C4-2B (cell line): Measurements from ENCODE around the gene ACOT11.

ENCODE experiments used
- H3K27ac ChIP-seq: fragments of 450-650 bp; 2 replicates; pipeline ENCODE4 v1.5.1; 2017
- ZFX ChIP-seq: fragments of 450-650 bp; IDR thresholded peaks from 2 replicates; pipeline ENCODE4 v1.6.1; 2017
- TF ChIP-seq, protein P1 (sequence below): fragments of 450-650 bp; conservative IDR thresholded peaks from 2 replicates; pipeline ENCODE4 v1.5.1; 2017; ENCODE audit warnings: mild to moderate bottlenecking

ACOT11 gene

GRCh38 chr1:54575161-54575560 lies 27.1 kb downstream of the ACOT11 start:
- TF ChIP-seq, protein P1, sequence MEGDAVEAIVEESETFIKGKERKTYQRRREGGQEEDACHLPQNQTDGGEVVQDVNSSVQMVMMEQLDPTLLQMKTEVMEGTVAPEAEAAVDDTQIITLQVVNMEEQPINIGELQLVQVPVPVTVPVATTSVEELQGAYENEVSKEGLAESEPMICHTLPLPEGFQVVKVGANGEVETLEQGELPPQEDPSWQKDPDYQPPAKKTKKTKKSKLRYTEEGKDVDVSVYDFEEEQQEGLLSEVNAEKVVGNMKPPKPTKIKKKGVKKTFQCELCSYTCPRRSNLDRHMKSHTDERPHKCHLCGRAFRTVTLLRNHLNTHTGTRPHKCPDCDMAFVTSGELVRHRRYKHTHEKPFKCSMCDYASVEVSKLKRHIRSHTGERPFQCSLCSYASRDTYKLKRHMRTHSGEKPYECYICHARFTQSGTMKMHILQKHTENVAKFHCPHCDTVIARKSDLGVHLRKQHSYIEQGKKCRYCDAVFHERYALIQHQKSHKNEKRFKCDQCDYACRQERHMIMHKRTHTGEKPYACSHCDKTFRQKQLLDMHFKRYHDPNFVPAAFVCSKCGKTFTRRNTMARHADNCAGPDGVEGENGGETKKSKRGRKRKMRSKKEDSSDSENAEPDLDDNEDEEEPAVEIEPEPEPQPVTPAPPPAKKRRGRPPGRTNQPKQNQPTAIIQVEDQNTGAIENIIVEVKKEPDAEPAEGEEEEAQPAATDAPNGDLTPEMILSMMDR = no peak
- no peak for TF ChIP-seq ZFX
- no peak overlapping the region for H3K27ac ChIP-seq

DNA sequence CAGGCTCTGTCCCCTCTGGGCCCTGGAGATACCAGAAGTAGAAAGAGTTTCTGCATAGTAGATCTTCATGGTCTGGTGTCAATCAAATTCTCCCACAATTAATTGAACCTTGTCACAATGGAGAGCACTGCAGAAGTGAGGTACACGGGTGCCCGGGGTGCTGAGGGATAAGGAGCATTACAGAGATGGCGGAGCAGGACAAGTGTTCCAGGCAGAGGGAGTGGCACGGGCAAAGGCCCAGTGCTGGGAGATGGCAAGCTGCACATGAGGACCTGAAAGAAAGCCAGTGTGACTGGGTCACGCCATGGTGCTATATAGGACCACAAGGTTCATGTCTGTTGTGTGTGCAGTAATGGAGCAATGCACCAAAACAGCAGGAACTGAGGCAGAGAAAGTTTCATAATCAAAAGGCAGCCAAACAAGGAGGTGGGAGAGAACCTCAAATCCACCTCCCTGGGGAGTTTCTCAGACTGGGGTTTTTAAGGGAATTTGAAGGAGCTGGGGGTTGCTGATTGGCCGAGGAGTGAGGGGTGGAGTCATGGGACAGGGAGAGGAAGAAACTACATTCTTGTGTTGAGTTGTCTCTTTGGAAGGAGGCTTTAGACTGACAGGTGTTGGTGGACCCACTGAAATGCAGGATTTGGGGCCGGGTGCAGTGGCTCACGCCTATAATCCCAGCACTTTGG lies 27.7 kb downstream of the ACOT11 start:
- H3K27ac ChIP-seq = no peak overlapping the region
- TF ChIP-seq, protein P1 = no peak
- TF ChIP-seq ZFX = no peak

- TF ChIP-seq, protein P1 = no peak
- TF ChIP-seq ZFX = no peak
- 0 out of 2 replicates have a peak overlapping the region, but pooled peaks have one; percentile 1 for H3K27ac ChIP-seq
These were observed 29.6 kb downstream of the ACOT11 start for GRCh38 chr1:54577612-54578011.

- H3K27ac ChIP-seq = no peak overlapping the region
- TF ChIP-seq, protein P1 = no peak
- TF ChIP-seq ZFX = no peak
These were observed 31.3 kb downstream of the ACOT11 start for GRCh38 chr1:54579337-54579781.

- peak overlapping the region; percentile 82 for H3K27ac ChIP-seq
- TF ChIP-seq ZFX = 0 out of 2 replicates have a peak, but pooled peaks have one; percentile 54
- TF ChIP-seq, protein P1 = no peak
These were observed 33.0 kb downstream of the ACOT11 start for GRCh38 chr1:54580856-54581550.

DNA sequence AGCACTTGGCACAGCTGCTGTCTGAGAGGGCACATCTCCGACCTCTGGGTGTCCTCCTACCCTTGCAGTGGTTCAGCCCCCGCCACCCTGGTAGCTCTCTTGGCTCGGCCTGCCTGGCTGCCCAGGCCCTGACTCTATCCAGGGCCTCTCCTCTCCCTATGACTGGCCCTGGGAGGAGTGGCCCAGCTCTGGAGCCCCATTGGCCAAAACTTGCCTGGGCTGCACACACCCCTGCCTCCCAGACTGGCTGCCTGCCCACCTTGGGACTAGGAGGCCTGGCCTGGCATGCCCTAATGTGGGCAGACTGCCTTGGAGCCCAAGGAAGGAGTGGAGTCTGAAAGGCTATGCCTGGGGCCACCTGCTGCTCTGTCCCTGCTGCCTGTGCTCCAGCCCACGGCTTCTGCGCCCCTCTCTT lies 33.6 kb downstream of the ACOT11 start:
- peak overlapping the region; percentile 82 for H3K27ac ChIP-seq
- peak; percentile 50; the same call in 1 of the 2 replicates for TF ChIP-seq ZFX
- TF ChIP-seq, protein P1 = no peak

GRCh38 chr1:54582566-54583306 lies 34.7 kb downstream of the ACOT11 start:
- peak overlapping the region; percentile 82 for H3K27ac ChIP-seq
- TF ChIP-seq, protein P1 = no peak
